Measurements from ENCODE around the gene COL18A1. TPM values are rescaled to one million over a fixed set of nuclear protein-coding genes. Genes with fewer than 3 reads are reported as not detected.

The COL18A1 gene
- total and polyA plus RNA-seq, 2 donors (not counting 1 experiment from before 2014, with no cell fraction given), result 15.6 to 24.7 TPM

DNA sequence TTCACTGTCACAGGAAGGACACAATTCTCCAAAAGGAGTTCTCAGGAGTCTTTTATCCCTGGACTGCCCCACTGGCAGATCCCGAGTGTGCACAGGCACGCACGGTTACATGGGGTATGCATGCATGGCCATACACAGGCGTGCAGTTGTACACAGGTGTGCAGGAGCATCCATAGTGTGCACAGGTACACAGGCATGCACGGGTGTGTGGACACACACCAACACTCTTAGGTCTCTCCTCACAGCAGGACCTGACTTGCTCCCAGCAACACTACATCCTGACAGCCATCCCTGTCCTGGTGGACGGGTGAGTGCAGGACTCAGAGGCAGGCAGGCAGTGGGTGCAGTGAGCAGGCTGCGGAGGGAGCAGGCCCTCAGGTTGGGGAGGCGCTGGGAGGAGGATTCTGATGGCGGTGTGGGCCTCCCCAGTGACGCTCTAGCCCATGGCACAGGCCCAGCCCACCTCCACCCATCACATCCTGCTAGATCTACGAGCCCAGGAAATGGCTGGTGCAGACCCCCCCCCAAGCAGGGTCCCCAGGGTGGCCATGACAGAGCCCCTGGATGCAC lies 108.9 kb downstream of the COL18A1 start:
- TF ChIP-seq EZH2 (IDR thresholded peaks at IDR 0.05; ENCODE audit: borderline replicate concordance, insufficient read depth, low read depth, low read length, poor library complexity, severe bottlenecking), result no peak
- TF ChIP-seq, protein P1, sequence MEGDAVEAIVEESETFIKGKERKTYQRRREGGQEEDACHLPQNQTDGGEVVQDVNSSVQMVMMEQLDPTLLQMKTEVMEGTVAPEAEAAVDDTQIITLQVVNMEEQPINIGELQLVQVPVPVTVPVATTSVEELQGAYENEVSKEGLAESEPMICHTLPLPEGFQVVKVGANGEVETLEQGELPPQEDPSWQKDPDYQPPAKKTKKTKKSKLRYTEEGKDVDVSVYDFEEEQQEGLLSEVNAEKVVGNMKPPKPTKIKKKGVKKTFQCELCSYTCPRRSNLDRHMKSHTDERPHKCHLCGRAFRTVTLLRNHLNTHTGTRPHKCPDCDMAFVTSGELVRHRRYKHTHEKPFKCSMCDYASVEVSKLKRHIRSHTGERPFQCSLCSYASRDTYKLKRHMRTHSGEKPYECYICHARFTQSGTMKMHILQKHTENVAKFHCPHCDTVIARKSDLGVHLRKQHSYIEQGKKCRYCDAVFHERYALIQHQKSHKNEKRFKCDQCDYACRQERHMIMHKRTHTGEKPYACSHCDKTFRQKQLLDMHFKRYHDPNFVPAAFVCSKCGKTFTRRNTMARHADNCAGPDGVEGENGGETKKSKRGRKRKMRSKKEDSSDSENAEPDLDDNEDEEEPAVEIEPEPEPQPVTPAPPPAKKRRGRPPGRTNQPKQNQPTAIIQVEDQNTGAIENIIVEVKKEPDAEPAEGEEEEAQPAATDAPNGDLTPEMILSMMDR (IDR thresholded peaks at IDR 0.05), result no peak
- H3K4me3 ChIP-seq (ENCODE audit: control extremely low read depth in 1 of 5, extremely low read depth in 1 of 5, insufficient read depth in 1 of 5, low read depth in 2 of 5, low read length in 4 of 5), result no peak overlapping the region
- ChIA-PET CTCF (no interaction called here), POLR2A (no interaction called here)
- H3K36me3 ChIP-seq (replicated peaks in 1 of 2; ENCODE audit: control extremely low read depth in 1 of 2, control insufficient read depth in 1 of 2, extremely low read depth in 1 of 2, insufficient read depth in 2 of 2, low read length in 1 of 2), result peaks cover 0 to 5% of the 10 kb centered on the region in 2 experiments
- peaks cover 2 to 11% (median 8%) of the 10 kb centered on the region in 3 donors for H3K9me3 ChIP-seq (ENCODE audit: control extremely low read depth in 1 of 3, control insufficient read depth in 2 of 3, insufficient read depth in 1 of 3, low read length in 2 of 3)
- no peaks in the 10 kb centered on the region for H3K4me1 ChIP-seq (ENCODE audit: control insufficient read depth in 2 of 2, insufficient read depth in 2 of 2, low read length in 2 of 2)
- no peak overlapping the region for H3K27ac ChIP-seq (ENCODE audit: low read length in 2 of 2)
- no peaks in the 10 kb centered on the region for H3K27me3 ChIP-seq (replicated peaks in 1 of 4; ENCODE audit: control extremely low read depth in 1 of 4, control insufficient read depth in 3 of 4, insufficient read depth in 4 of 4, low read length in 3 of 4)
- no peak overlapping the region for H3K4me2 ChIP-seq (replicated peaks; ENCODE audit: low read depth, low read length, poor library complexity, severe bottlenecking)
- no peak overlapping the region for H2AFZ ChIP-seq (ENCODE audit: insufficient read depth, low read depth, low read length, poor library complexity, severe bottlenecking)
- ATAC-seq (ENCODE audit: low read depth) (no peak), DNase-seq (no peak)
- H3K79me2 ChIP-seq (ENCODE audit: control insufficient read depth, insufficient read depth, low read length), result no peaks in the 10 kb centered on the region
- intact Hi-C loops (cut with micrococcal nuclease), result no loop called here
- 91% methylated on average over 8 of the region's 11 CpGs for WGBS (ENCODE audit: insufficient coverage)
- no peak overlapping the region for H3K4me3 Mint-ChIP-seq
- no peak overlapping the region for H3K27ac Mint-ChIP-seq
- H3K27me3 Mint-ChIP-seq, result no peaks in the 10 kb centered on the region
- H3K9ac ChIP-seq (ENCODE audit: low read length), result no peak overlapping the region
- no peaks in the 10 kb centered on the region for H4K20me1 ChIP-seq (ENCODE audit: control insufficient read depth, insufficient read depth, low read length, poor library complexity, severe bottlenecking)
- no peaks in the 10 kb centered on the region for H3K4me1 Mint-ChIP-seq
- peaks cover 6% of the 10 kb centered on the region for H3K9me3 Mint-ChIP-seq (ENCODE audit: insufficient read depth)

GRCh38 chr21:45514311-45515021 lies 109.5 kb downstream of the COL18A1 start:
- Histone ChIP-seq H3K4me2 (replicated peaks; ENCODE audit: low read depth, low read length, poor library complexity, severe bottlenecking) (no peak overlapping the region), H3K4me1 (ENCODE audit: control insufficient read depth in 2 of 2, insufficient read depth in 2 of 2, low read length in 2 of 2) (no peaks in the 10 kb centered on the region), H3K9me3 (ENCODE audit: control extremely low read depth in 1 of 3, control insufficient read depth in 2 of 3, insufficient read depth in 1 of 3, low read length in 2 of 3) (peaks cover 3 to 14% (median 11%) of the 10 kb centered on the region in 3 donors), H2AFZ (ENCODE audit: insufficient read depth, low read depth, low read length, poor library complexity, severe bottlenecking) (no peak overlapping the region), H4K20me1 (ENCODE audit: control insufficient read depth, insufficient read depth, low read length, poor library complexity, severe bottlenecking) (no peaks in the 10 kb centered on the region), H3K4me3 (ENCODE audit: control extremely low read depth in 1 of 5, extremely low read depth in 1 of 5, insufficient read depth in 1 of 5, low read depth in 2 of 5, low read length in 4 of 5) (no peak overlapping the region), H3K9ac (ENCODE audit: low read length) (no peak overlapping the region), H3K36me3 (replicated peaks in 1 of 2; ENCODE audit: control extremely low read depth in 1 of 2, control insufficient read depth in 1 of 2, extremely low read depth in 1 of 2, insufficient read depth in 2 of 2, low read length in 1 of 2) (peaks cover 0 to 5% of the 10 kb centered on the region in 2 experiments), H3K27me3 (replicated peaks in 1 of 4; ENCODE audit: control extremely low read depth in 1 of 4, control insufficient read depth in 3 of 4, insufficient read depth in 4 of 4, low read length in 3 of 4) (no peaks in the 10 kb centered on the region), H3K79me2 (ENCODE audit: control insufficient read depth, insufficient read depth, low read length) (no peaks in the 10 kb centered on the region), H3K27ac (ENCODE audit: low read length in 2 of 2) (no peak overlapping the region)
- POLR2A ChIA-PET, result no interaction called here
- ATAC-seq (ENCODE audit: low read depth) (no peak), DNase-seq (no peak)
- WGBS (ENCODE audit: insufficient coverage), result 95% methylated on average over 17 of the region's 22 CpGs
- Mint-ChIP-seq H3K27ac (no peak overlapping the region), H3K4me3 (no peak overlapping the region), H3K9me3 (ENCODE audit: insufficient read depth) (peaks cover 7% of the 10 kb centered on the region), H3K27me3 (no peaks in the 10 kb centered on the region), H3K4me1 (no peaks in the 10 kb centered on the region)
- TF ChIP-seq EZH2 (IDR thresholded peaks at IDR 0.05; ENCODE audit: borderline replicate concordance, insufficient read depth, low read depth, low read length, poor library complexity, severe bottlenecking), result no peak
- TF ChIP-seq, protein P1 (IDR thresholded peaks at IDR 0.05), result no peak
- intact Hi-C loops (cut with micrococcal nuclease), result no loop called here
- CTCF ChIA-PET, result no interaction called here
